A549 (cell line): Measurements from ENCODE around the gene MINDY2.

Source experiments
- EP300 ChIP-seq, 2 experiments: fragments of >200 bp; sonication (Bioruptor Twin); formaldehyde crosslinking; IDR thresholded peaks; 2 replicates in 1 of 2; 3 replicates in 1 of 2; pipeline ENCODE4 v1.6.1; 2016 to 2017
- POLR2A ChIP-seq: IDR thresholded peaks from 2 replicates; pipeline ENCODE4 v1.6.1; 2012; ENCODE audit warnings: mild to moderate bottlenecking, low read length
- POLR2AphosphoS2 ChIP-seq: conservative IDR thresholded peaks from 2 replicates; pipeline ENCODE4 v1.6.1; 2012; ENCODE audit warnings: low read length, improper control_type of control experiment, inconsistent platforms

DNA sequence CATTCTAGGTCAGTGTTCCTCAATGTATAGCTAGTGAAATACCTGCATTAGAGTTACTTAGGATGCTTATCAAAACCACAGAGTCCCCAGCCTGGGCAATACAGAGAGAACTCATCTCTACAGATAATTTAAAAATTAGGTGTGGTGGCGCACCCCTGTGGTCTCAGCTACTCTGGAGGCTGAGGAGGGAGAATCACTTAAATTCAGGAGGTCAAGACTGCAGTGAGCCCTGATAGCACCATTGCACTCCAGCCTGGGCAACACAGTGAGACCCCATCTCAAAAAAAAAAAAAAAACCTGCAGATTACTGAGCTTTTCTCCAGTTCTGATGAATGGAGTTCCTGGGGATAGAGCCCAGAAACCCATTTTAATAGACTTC is 10.1 kb upstream of the MINDY2 start:
- no peak for TF ChIP-seq EP300 (IDR thresholded peaks at IDR 0.05)
- no peak for TF ChIP-seq POLR2AphosphoS2
- TF ChIP-seq POLR2A: no peak
